CD4-positive, alpha-beta T cell treated with Interleukin-4 for 4 hours (primary cell): ENCODE measurements around the gene MBD3L3.
"Not testable (repeated sequence)": the region's sequence is repeated elsewhere in the genome, so short reads cannot be mapped to it uniquely, and the experiment has no call there.

Source experiments
- DNase-seq: peaks from one replicate; pipeline ENCODE4 v3.0.0-alpha.2; 2020

The MBD3L3 gene

DNA sequence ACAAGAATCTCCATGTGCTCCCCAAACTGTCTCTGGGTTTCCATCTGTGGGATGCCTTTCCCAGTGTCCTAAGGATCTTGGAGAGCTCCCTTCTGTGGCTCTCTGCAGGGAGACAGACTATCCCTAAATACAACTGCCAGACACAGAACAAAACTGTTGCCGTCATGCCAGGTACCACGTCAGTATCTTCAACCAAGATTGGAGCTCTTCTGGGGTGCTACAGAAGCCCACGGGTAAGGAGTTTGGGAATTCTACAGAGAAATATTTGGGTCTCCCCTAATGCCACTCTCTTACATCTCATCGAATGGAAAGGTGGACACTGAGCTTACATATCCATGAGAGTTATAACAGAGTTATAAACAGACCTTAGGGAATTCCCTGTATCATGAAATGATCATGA is 4.9 kb upstream of the MBD3L3 start:
- no peak for DNase-seq

DNA sequence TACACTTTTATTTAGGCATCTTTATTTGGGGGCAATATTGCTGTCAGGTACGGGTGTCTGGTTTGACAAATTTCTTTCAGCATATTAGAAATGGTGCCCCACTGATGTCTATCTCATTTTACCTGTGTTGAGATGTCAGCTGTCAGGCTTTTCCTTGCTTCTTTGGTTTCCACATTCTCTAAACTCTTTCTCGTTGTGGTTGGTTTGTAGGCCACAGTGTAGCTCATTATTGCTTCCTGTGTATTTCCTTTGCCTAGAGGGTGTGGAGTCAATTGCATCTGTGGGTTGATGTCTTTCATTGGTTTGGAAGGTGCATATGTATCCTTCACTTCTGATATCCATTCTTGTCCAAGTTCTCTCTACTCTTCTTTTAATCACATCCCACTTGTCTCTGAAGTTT is 1.5 kb upstream of the MBD3L3 start:
- DNase-seq: not testable (repeated sequence)

DNA sequence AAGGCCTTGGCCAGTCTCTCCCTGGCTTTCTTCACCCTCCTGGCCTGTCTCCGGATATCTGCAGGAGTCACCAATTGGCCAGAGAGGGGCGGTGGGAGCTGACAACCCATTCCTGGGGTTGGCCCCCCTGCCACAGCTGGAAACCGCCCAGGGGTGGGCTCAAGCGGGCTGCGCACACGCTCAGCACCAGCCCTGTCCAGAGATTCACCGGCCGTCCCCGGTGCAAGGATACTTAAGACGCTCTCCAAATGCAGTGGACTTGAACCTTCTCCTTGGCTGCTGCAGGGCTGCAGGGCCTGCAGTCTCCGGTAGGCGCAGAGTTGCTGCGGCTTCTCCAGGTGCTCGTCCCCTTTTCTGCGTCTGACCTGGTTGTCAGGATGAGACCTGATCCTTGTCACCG is 2.1 kb downstream of the MBD3L3 start:
- not testable (repeated sequence) for DNase-seq

DNA sequence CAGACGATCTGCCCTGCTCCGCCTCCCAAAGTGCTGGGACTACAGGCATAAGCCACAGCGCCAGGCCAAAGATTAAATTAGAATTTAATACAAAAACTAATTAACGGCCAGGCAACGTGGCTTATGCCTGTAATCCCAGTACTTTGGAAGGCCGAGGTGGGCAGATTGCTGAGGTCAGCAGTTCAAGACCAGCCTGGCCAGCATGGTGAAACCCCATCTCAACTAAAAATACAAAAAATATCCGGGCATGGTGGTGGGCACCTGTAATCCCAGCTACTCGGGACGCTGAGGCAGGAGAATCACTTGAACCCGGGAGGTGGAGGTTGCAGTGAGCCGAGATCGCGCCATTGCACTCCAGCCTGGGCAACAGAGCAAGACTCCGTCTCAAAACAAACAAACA is 2.8 kb downstream of the MBD3L3 start:
- DNase-seq: not testable (repeated sequence)

DNA sequence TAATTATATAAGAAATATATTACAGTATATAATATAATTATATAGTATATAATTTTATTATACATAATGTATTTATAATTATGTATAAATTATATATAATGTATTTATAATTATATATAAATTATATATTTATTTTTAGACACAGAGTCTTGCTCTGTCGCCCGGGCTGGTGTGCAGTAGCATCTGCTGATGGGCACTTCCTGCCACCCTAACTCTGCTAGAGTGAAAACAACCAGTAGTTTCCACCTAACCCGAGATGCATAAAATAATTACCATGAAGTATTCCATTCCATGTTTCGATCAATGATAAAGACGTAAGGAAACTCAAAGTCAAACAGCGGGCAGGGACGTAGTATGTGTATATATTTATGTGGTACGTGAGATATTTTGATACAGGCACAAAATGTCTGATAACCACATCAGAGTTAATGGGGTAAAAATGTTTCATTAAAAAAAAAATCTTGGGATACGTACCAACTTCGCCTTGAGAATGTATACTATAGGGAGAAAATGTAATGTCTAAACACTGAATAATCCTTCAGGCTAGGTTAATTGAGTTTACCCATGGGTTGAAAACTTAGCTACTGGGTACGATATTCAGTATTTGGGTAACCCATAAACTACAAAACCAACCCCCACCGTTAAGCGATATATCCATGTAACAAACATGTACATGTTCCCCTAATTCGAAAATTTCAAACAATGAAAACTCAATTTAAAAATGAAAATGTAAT is 3.7 kb downstream of the MBD3L3 start:
- not testable (repeated sequence) for DNase-seq

DNA sequence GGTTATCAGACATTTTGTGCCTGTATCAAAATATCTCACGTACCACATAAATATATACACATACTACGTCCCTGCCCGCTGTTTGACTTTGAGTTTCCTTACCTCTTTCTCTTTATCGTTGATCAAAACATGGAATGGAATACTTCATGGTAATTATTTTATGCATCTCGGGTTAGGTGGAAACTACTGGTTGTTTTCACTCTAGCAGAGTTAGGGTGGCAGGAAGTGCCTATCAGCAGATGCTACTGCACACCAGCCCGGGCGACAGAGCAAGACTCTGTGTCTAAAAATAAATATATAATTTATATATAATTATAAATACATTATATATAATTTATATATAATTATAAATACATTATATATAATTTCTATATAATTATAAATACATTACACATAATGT is 5.6 kb downstream of the MBD3L3 start:
- not testable (repeated sequence) for DNase-seq

DNA sequence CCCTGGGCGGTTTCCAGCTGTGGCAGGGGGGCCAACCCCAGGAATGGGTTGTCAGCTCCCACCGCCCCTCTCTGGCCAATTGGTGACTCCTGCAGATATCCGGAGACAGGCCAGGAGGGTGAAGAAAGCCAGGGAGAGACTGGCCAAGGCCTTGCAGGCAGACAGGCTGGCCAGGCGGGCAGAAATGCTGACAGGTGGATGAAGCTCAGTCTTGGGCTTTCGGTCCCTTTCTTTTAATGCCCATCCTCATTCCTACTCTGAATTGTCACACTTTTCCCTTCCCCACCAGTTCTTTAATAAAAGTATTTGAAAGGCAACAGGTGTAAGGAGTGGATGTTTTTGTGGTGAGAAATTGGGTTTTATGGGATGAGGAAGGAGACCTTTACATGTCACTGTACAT is 7.1 kb downstream of the MBD3L3 start:
- not testable (repeated sequence) for DNase-seq

DNA sequence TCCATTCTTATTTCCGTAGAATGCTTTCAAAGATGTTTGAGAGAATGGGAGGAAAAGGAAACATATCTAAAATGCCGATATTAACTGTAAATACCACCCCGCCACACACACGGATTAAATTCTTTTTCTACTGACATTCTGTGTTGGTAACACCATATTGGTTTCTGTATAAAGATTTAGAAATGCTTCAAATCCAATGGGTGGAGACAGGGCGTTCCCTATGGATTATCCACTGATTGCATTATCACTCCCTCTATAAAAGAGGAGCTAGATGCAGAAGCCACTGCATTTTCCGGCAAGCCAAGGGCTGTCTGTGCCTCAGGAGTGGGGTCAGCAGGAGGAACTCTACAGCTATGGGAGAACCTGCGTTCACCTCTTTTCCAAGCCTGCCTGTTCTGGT is 9.5 kb downstream of the MBD3L3 start, which contains the start of gene MBD3L2:
MBD3L2 (plus strand) TSS at position 301 of the 400 bp plus-strand sequence; CDS start at position 354, 53 bp downstream.
- DNase-seq: not testable (repeated sequence)

DNA sequence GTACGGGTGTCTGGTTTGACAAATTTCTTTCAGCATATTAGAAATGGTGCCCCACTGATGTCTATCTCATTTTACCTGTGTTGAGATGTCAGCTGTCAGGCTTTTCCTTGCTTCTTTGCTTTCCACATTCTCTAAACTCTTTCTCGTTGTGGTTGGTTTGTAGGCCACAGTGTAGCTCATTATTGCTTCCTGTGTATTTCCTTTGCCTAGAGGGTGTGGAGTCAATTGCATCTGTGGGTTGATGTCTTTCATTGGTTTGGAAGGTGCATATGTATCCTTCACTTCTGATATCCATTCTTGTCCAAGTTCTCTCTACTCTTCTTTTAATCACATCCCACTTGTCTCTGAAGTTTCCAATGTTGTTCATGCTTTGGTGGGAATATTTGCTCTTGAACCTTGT is 16.9 kb downstream of the MBD3L3 start:
- DNase-seq: not testable (repeated sequence)

DNA sequence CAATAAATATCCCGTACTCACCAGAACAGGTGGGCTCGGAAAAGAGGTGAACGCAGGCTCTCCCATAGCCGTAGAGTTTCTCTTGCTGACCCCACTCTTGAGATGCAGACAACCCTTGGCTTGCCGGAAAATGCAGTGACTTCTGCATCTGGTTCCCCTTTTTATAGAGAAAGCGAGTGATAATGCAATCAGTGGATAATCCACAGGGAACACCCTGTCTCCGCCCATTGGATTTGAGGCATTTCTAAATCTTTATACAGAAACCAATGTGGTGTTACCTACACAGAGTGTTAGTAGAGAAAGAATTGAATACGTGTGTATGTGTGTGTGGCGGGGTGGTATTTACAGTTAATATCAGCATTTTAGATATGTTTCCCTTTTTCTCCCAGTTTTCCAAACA is 18.4 kb downstream of the MBD3L3 start, which contains the start of gene MBD3L4:
MBD3L4 (minus strand) TSS at position 101 of the 400 bp plus-strand sequence; CDS start at position 66, 35 bp downstream.
- not testable (repeated sequence) for DNase-seq

DNA sequence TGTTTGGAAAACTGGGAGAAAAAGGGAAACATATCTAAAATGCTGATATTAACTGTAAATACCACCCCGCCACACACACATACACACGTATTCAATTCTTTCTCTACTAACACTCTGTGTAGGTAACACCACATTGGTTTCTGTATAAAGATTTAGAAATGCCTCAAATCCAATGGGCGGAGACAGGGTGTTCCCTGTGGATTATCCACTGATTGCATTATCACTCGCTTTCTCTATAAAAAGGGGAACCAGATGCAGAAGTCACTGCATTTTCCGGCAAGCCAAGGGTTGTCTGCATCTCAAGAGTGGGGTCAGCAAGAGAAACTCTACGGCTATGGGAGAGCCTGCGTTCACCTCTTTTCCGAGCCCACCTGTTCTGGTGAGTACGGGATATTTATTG is 28.2 kb downstream of the MBD3L3 start, which contains the start of gene MBD3L5:
MBD3L5 (plus strand) TSS at position 301 of the 400 bp plus-strand sequence; CDS start at position 335, 34 bp downstream.
- DNase-seq: not testable (repeated sequence)

DNA sequence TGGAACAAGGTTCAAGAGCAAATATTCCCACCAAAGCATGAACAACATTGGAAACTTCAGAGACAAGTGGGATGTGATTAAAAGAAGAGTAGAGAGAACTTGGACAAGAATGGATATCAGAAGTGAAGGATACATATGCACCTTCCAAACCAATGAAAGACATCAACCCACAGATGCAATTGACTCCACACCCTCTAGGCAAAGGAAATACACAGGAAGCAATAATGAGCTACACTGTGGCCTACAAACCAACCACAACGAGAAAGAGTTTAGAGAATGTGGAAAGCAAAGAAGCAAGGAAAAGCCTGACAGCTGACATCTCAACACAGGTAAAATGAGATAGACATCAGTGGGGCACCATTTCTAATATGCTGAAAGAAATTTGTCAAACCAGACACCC is 29.7 kb downstream of the MBD3L3 start:
- not testable (repeated sequence) for DNase-seq

DNA sequence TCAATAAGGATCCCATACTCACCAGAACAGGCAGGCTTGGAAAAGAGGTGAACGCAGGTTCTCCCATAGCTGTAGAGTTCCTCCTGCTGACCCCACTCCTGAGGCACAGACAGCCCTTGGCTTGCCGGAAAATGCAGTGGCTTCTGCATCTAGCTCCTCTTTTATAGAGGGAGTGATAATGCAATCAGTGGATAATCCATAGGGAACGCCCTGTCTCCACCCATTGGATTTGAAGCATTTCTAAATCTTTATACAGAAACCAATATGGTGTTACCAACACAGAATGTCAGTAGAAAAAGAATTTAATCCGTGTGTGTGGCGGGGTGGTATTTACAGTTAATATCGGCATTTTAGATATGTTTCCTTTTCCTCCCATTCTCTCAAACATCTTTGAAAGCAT is 37.1 kb downstream of the MBD3L3 start, which contains the start of gene MBD3L2B:
MBD3L2B (minus strand) TSS at position 101 of the 400 bp plus-strand sequence; CDS start at position 67, 34 bp downstream.
- not testable (repeated sequence) for DNase-seq

DNA sequence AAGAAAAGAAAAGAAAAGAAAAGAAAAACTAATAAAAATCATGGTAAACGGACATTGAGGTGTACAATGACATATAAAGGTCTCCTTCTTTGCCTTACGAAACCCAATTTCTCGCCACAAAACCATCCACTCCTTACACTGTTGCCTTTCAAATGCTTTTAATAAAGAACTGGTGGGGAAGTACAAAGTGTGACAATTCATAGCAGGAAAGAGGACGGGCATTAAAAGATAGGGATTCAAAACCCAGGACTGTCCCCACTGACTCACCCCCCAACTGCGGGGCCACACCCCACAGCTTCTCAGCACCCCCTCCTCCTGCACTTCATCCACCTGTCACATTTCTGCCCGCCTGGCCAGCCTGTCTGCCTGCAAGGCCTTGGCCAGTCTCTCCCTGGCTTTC is 39.6 kb downstream of the MBD3L3 start:
- no peak for DNase-seq

DNA sequence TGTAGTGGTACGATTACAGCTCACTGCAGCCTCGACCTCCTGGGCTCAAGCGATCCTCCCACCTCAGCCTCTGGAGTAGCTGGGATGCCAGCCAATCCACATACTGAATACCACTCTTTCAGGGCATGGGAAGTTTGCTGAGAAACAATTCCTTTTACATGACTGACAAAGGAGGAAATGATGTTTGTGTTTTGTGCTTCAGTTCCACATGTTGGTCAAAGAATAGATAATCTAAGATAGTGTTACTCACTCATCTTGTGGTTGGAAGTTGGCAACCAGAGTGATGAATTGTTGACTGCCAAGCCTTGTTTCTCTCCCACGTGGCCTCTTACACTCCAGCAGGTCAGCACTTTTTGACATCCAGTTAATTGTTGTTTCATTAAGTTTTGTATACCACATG is 44.8 kb downstream of the MBD3L3 start:
- peak; percentile 35 for DNase-seq

DNA sequence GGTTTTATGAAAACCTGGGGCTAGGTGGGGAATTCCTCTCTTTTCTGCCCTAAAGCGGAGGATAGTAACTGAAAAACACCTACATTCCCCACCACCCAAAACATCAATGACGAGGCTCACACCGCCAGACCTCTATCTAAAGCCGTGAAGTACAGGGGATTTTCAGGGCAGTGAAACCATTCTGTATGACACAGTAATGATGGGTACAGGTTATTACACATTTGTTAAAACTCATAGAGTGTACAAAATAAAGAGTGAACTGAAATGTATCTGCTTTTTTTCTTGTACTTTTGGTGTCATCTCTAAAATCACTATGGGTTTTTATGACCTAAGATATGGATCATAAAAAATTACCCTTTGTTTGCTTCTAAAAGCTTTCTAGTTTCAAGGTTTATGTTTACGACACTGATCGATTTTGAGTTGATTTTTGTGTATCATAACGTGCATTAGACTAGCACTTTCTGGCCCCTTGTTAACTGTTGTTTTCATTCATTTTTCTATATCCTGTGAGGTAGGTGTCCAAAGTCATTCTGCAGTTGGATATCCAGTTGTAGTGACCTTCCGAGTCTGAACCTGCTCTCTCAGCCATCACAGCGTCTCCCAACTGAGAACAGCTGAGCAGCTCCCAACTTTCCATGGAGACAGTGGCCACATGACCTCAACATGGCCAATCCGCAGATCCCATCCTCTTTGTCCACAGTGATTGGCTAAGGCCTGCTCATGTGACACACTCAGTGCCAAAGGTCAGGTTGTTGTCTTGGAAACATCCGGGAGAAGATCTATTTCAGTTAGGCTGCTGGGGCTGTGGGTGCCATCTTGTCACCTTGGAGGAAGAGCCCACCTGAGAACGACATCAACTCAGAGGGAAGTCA is 47.5 kb downstream of the MBD3L3 start:
- DNase-seq: no peak

DNA sequence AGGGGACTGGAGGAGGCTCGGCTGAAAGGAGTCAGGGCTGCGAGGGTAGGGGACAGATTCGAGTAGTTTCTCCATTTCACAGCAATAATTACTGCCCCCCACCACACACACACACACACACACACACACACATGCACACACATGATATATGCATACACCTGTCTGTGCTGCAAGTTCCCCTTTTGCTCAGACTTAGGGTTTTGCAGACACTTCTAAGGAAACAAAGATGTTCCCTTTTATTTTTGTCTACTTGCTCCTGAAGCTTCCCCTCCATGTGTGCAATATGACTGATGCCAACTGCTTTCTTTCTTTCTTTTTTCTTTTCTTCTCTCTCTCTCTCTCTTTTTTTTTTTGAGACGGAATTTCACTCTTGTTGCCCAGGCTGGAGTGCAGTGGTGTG is 50.6 kb downstream of the MBD3L3 start:
- DNase-seq: no peak
